MCF 10A (cell line): Measurements from ENCODE around the gene AMOTL2. TPM values are rescaled to one million over a fixed set of nuclear protein-coding genes. Genes with fewer than 3 reads are reported as not detected.

ENCODE experiments used
- BruUV-seq: library from RNA; stranded (reverse); fragments of 400-500 nt; replicated peaks from 2 replicates; lab custom pipeline; 2021; lab: Mats Ljungman, UMichigan
- CTCF ChIA-PET: fragments of 300-600 bp; sonication (Branson Sonifier 250); formaldehyde crosslinking; extraction: SDS; loops from one replicate; lab custom pipeline; 2021; ENCODE audit warnings: antibody characterized with exemption, inconsistent platforms; lab: Yijun Ruan, JAX
- POLR2A ChIA-PET: fragments of 300-600, 350-650 bp; sonication (Branson Sonifier 250); formaldehyde crosslinking; extraction: SDS; loops from one replicate; lab custom pipeline; 2020; ENCODE audit warnings: antibody characterized with exemption, inconsistent platforms; lab: Yijun Ruan, JAX
- DNase-seq: peaks from one replicate; pipeline ENCODE4 v3.0.0-alpha.2; 2018; ENCODE audit not compliant: unreplicated experiment
- H3K27ac Mint-ChIP-seq: one replicate; pipeline ENCODE4 v1.8.0; 2022; ENCODE audit warnings: mild to moderate bottlenecking, low read depth, mixed read lengths; ENCODE audit not compliant: unreplicated experiment
- H3K27me3 Mint-ChIP-seq: one replicate; pipeline ENCODE4 v1.8.0; 2022; ENCODE audit warnings: mixed read lengths; ENCODE audit not compliant: insufficient read depth, unreplicated experiment
- H3K36me3 Mint-ChIP-seq: one replicate; pipeline ENCODE4 v1.8.0; 2022; ENCODE audit warnings: mild to moderate bottlenecking, moderate library complexity, mixed read lengths; ENCODE audit not compliant: insufficient read depth, unreplicated experiment
- H3K4me1 Mint-ChIP-seq: one replicate; pipeline ENCODE4 v1.8.0; 2022; ENCODE audit warnings: mixed read lengths; ENCODE audit not compliant: insufficient read depth, unreplicated experiment
- H3K4me3 Mint-ChIP-seq: one replicate; pipeline ENCODE4 v1.8.0; 2022; ENCODE audit warnings: mild to moderate bottlenecking, moderate library complexity, mixed read lengths; ENCODE audit not compliant: unreplicated experiment
- H3K9me3 Mint-ChIP-seq: one replicate; pipeline ENCODE4 v1.8.0; 2022; ENCODE audit warnings: mixed read lengths; ENCODE audit not compliant: unreplicated experiment
- intact Hi-C: fragments of 100-400 bp; cut with micrococcal nuclease; formaldehyde crosslinking; loops from 2 replicates; pipeline ENCODE4 v1.14.1; 2022
- total RNA-seq: library from RNA; stranded (reverse); gene quantifications from 2 replicates; pipeline ENCODE4 v1.2.3, GENCODE V29; 2022
- TF ChIP-seq, protein P1 (sequence below): fragments of 200-600 bp; IDR thresholded peaks from one replicate; pipeline ENCODE4 v1.8.0; 2022; ENCODE audit warnings: antibody characterized with exemption, mild to moderate bottlenecking; ENCODE audit not compliant: unreplicated experiment

The AMOTL2 gene
- total RNA-seq, 1 experiment from 2014 or later: 137 TPM

DNA sequence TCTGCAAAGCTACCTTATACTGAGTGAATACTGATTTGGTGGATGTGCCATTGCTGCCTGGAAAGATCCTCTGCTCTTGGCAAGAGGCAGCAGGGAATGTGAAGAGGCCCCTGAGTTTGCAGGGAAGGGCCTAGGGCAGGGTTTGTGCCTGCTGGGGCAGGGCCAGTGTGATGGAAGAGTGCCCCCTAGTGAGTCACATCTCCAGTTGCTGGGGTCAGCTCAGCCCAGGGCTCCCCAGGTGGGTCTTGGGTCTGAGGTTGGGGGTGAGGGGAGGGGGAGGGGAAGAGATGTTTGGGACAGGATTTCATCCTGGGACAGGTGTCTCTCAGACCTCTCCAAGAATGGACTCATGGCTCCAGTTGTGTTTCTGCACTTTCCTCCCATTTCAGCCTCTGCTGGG, 4.1 kb upstream of the AMOTL2 start:
- Mint-ChIP-seq H3K27ac (no peak overlapping the region), H3K4me3 (no peak overlapping the region), H3K4me1 (peaks cover 33% of the 10 kb centered on the region), H3K36me3 (peaks cover 9% of the 10 kb centered on the region), H3K27me3 (no peaks in the 10 kb centered on the region), H3K9me3 (no peaks in the 10 kb centered on the region)
- POLR2A ChIA-PET: interaction anchor here (0.6 kb wide), 1 partner anchor 118 kb away, joined by 4 read pairs; no protein-coding TSS in a partner anchor
- CTCF ChIA-PET: interaction anchor here (0.6 to 30.1 kb wide), 6 partner anchors 16 to 146 kb away, joined by 3 to 449 read pairs (median 5); partner anchors contain the start of genes ANAPC13 and CEP63
- TF ChIP-seq, protein P1, sequence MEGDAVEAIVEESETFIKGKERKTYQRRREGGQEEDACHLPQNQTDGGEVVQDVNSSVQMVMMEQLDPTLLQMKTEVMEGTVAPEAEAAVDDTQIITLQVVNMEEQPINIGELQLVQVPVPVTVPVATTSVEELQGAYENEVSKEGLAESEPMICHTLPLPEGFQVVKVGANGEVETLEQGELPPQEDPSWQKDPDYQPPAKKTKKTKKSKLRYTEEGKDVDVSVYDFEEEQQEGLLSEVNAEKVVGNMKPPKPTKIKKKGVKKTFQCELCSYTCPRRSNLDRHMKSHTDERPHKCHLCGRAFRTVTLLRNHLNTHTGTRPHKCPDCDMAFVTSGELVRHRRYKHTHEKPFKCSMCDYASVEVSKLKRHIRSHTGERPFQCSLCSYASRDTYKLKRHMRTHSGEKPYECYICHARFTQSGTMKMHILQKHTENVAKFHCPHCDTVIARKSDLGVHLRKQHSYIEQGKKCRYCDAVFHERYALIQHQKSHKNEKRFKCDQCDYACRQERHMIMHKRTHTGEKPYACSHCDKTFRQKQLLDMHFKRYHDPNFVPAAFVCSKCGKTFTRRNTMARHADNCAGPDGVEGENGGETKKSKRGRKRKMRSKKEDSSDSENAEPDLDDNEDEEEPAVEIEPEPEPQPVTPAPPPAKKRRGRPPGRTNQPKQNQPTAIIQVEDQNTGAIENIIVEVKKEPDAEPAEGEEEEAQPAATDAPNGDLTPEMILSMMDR: no peak
- peak; percentile 61 for DNase-seq
- intact Hi-C loops: loop anchor here (1.0 kb wide), 1 partner anchor 70 kb away; no protein-coding TSS in a partner anchor
- no TSS peak for BruUV-seq

DNA sequence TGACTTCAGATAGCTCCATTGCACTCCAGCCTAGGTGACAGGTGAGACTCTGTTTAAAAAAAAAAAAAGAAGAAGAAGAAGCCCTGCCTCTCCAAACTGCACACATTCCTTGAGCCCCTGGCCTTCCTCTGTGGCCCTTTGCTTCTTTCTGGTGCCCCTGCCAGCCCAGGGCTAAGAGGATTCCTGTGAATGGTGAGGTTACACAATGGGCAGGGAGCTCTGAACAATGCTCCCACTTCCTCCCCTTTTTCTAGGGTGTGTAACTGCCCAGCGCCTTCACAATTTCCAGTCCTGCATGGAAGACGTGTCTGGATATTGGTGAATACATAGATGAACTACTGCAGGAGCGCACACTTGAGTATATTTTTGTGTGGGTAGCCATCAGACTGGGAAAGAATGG, 3.6 kb upstream of the AMOTL2 start:
- Mint-ChIP-seq H3K27me3 (no peaks in the 10 kb centered on the region), H3K4me3 (no peak overlapping the region), H3K9me3 (no peaks in the 10 kb centered on the region), H3K4me1 (peaks cover 33% of the 10 kb centered on the region), H3K27ac (no peak overlapping the region), H3K36me3 (peaks cover 14% of the 10 kb centered on the region)
- no TSS peak for BruUV-seq
- TF ChIP-seq, protein P1: no peak
- DNase-seq: peak; percentile 43
- CTCF ChIA-PET: interaction anchor here (0.6 to 30.1 kb wide), 7 partner anchors 15 to 1794 kb away, joined by 3 to 449 read pairs (median 4); partner anchors contain the start of genes ANAPC13 and CEP63
- intact Hi-C loops: loop anchor here (1.0 kb wide), 1 partner anchor 70 kb away; no protein-coding TSS in a partner anchor
- POLR2A ChIA-PET: interaction anchor here (0.5 to 1.5 kb wide), 3 partner anchors 10 to 118 kb away, joined by 4 read pairs; no protein-coding TSS in a partner anchor

DNA sequence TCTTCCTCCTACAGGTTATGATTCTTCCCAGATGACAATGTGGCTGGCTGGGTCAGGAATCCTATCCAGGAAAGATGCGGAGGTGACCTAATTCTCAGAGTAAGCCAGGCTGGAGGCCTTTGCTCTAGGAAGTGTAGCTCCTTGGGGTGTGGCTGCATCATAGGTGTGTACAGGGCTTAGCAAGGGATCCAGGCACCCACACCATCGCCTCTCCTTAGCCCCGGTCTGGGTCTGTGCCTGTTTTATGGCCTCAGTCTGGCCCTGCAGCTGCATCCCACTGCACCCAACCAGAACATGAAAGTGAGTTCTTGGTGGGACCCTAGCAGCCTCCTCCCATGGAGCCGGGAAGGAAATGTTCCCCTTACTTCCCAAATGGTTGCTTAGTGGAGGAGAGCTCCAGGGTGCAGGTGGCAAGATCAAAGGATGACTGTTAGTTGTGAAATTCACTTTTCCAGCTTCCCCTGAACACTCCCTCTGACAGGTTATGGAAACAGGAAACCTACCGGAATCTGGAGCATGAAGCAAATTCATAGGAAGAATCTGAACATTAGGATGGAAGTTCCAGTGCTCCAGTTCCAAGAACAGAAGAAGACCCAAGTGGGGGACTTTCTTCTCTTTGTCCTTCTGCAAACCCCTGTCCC, 2.7 kb upstream of the AMOTL2 start:
- no peak for DNase-seq
- Mint-ChIP-seq H3K4me1 (peaks cover 39% of the 10 kb centered on the region), H3K27me3 (no peaks in the 10 kb centered on the region), H3K36me3 (peaks cover 24% of the 10 kb centered on the region), H3K27ac (no peak overlapping the region), H3K4me3 (no peak overlapping the region), H3K9me3 (no peaks in the 10 kb centered on the region)
- TF ChIP-seq, protein P1: no peak
- intact Hi-C loops: no loop called here
- BruUV-seq: no TSS peak
- ChIA-PET CTCF (interaction anchor here (0.7 to 30.1 kb wide), 6 partner anchors 14 to 1795 kb away, joined by 3 to 449 read pairs (median 6); partner anchors contain the start of genes ANAPC13 and CEP63), POLR2A (interaction anchor here (1.5 to 5.8 kb wide), 4 partner anchors 11 to 109 kb away, joined by 4 to 64 read pairs (median 38); partner anchors contain the start of genes ANAPC13 and CEP63)

DNA sequence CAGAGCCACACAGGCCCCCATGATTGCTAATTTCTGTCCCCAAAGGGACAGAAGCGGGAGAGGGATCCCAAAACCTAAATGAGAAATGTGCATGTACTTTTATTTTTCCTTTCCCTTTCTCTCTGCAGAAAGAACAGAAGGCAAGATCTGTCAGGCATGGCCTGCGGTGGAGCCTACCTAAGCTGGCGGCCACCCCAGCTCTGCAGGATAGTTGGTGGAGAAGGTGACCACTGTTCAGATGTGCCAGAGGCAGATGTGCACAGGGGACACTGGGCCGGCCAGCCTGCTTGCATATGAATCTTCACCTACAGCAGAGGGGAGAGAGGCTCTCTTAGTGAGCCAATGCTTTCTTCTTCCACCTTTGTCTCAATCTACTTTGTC, 2.1 kb upstream of the AMOTL2 start:
- no TSS peak for BruUV-seq
- H3K27ac Mint-ChIP-seq: no peak overlapping the region
- H3K4me3 Mint-ChIP-seq: no peak overlapping the region
- TF ChIP-seq, protein P1: no peak
- CTCF ChIA-PET: interaction anchor here (0.8 to 30.1 kb wide), 7 partner anchors 11 to 163 kb away, joined by 3 to 449 read pairs (median 6); partner anchors contain the start of genes ANAPC13 and CEP63
- POLR2A ChIA-PET: interaction anchor here (3.1 to 5.8 kb wide), 4 partner anchors 56 to 110 kb away, joined by 16 to 64 read pairs (median 46); partner anchors contain the start of genes ANAPC13 and CEP63
- peaks cover 39% of the 10 kb centered on the region for H3K4me1 Mint-ChIP-seq
- intact Hi-C loops: no loop called here
- H3K36me3 Mint-ChIP-seq: peaks cover 29% of the 10 kb centered on the region
- no peaks in the 10 kb centered on the region for H3K27me3 Mint-ChIP-seq
- no peaks in the 10 kb centered on the region for H3K9me3 Mint-ChIP-seq
- DNase-seq: no peak
